Measurements from ENCODE around the gene CAPN5. TPM values are rescaled to one million over a fixed set of nuclear protein-coding genes. Genes with fewer than 3 reads are reported as not detected.
"Not testable (repeated sequence)": the region's sequence is repeated elsewhere in the genome, so short reads cannot be mapped to it uniquely, and the experiment has no call there.

The CAPN5 gene
- 16.1 to 18.3 TPM (median 16.5 TPM) in 3 replicates for total RNA-seq

DNA sequence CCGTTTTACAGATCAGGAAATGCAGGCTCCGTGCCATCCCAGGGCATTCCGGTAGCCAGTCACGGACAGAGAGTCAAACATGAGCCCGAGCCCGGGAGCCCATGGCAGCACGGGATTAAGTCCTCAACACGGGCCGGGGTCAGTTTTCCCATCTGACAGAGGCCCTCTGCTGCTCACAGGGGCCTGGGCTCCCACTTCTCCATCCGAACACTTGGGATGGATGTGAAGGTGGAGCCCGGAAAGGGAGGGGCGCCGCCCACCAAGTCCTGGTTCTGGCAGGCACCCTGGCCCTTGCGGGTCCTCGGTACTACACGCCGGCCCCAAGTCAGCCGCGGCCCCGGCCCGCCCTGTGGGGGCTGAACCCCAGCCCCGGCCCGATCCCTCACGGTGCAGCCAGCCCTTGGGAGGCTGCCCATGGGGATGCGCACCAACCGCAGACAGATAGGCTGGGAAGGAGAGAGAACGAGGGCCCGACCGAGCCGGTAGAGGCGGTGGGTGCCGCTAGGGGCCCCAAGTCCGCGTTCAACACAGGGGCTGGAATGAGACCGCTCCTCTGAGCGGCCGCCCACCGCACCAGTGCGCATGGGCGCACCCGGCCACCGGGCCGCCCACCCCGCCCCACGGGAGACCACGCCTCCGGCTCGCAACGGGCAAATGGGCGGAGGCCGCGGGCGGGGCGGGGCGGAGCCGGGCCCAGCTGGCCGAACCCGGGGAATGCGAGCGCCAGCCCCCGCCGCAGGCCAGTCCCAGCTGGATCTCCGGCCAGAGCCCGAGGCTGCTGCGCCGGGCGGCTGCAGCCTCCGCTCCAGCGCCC lies at the start of gene CAPN5:
TSS of gene CAPN5 (plus strand) at position 743 of the 814 bp plus-strand sequence. CDS start 17,916 bp downstream, outside the sequence.
- Mint-ChIP-seq H3K36me3 (no peaks in the 10 kb centered on the region), H3K9me3 (no peaks in the 10 kb centered on the region), H3K27ac (peak within 1 kb of the TSS; percentile 84), H3K4me3 (peak within 1 kb of the TSS; percentile 80), H3K27me3 (ENCODE audit: low read depth) (no peaks in the 10 kb centered on the region), H3K4me1 (peaks cover 10% of the 10 kb centered on the region)
- DNase-seq (ENCODE audit: low spot score in 2 of 2, unreplicated experiment in 2 of 2) = peak; percentile 95 to 97
- TF ChIP-seq, protein P1, sequence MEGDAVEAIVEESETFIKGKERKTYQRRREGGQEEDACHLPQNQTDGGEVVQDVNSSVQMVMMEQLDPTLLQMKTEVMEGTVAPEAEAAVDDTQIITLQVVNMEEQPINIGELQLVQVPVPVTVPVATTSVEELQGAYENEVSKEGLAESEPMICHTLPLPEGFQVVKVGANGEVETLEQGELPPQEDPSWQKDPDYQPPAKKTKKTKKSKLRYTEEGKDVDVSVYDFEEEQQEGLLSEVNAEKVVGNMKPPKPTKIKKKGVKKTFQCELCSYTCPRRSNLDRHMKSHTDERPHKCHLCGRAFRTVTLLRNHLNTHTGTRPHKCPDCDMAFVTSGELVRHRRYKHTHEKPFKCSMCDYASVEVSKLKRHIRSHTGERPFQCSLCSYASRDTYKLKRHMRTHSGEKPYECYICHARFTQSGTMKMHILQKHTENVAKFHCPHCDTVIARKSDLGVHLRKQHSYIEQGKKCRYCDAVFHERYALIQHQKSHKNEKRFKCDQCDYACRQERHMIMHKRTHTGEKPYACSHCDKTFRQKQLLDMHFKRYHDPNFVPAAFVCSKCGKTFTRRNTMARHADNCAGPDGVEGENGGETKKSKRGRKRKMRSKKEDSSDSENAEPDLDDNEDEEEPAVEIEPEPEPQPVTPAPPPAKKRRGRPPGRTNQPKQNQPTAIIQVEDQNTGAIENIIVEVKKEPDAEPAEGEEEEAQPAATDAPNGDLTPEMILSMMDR (IDR thresholded peaks at IDR 0.05; ENCODE audit: unreplicated experiment) = peak; percentile 44

DNA sequence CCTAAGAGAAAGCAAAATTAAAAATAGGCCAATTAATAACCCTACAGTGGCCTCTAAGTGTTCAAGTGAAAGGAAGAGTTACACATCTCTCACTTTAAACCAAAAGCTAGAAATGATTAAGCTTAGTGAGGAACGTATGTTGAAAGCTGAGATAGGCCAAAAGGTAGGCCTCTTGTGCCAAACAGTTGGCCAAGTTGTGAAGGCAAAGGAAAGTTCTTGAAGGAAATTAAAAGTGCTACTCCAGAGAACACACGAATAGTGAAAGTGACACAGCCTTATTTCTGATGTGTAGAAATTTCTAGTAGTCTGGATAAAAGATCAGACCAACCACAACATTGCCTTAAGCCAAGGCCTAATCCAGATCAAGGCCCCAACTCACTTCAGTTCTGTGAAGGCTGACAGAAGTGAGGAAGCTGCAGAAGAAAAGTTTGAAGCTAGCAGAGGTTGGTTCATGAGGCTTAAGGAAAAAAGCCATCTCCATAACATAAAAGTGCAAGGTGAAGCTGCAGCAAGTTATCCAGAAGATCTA lies 48.3 kb upstream of the CAPN5 start:
- not testable (repeated sequence) for DNase-seq (ENCODE audit: low spot score in 2 of 2, unreplicated experiment in 2 of 2); H3K27me3 Mint-ChIP-seq (ENCODE audit: low read depth); H3K4me3 Mint-ChIP-seq; H3K9me3 Mint-ChIP-seq; H3K27ac Mint-ChIP-seq
- Mint-ChIP-seq H3K36me3 (peaks cover 22% of the 10 kb centered on the region), H3K4me1 (peaks cover 15% of the 10 kb centered on the region)

DNA sequence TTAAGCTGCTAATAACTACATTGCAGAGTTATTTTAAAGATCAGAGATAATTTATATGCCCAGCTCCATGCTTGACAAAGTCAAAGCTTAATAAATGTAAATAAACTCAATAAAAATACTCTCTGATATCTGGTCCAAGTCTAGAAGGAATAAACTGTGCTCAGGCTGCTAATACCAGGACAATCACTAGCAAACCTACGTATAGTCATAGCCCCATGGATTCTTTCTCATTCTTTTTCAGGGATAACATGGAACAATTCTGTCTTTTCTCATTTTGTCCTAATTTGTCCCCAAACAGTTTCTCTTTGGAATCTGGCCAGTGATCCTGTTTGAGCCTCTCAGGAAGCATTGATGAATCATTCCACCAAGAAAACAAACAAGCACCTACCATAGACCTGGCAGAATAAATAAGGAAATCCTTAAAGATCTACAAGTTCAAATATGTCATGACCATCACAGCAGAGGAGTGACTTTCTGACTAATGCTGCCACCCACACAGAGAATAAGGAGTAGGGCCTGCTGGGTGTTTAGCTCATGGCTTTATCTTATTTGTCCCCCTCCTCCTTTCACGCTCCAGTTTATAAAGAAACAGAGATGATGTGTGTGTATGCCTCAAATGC lies 46.7 kb upstream of the CAPN5 start:
- Mint-ChIP-seq H3K27ac (no peak overlapping the region), H3K27me3 (ENCODE audit: low read depth) (no peaks in the 10 kb centered on the region), H3K4me1 (peaks cover 15% of the 10 kb centered on the region), H3K36me3 (peaks cover 22% of the 10 kb centered on the region), H3K4me3 (no peak overlapping the region), H3K9me3 (no peaks in the 10 kb centered on the region)
- TF ChIP-seq, protein P1 (IDR thresholded peaks at IDR 0.05; ENCODE audit: unreplicated experiment) = no peak
- no peak for DNase-seq (ENCODE audit: low spot score in 2 of 2, unreplicated experiment in 2 of 2)

DNA sequence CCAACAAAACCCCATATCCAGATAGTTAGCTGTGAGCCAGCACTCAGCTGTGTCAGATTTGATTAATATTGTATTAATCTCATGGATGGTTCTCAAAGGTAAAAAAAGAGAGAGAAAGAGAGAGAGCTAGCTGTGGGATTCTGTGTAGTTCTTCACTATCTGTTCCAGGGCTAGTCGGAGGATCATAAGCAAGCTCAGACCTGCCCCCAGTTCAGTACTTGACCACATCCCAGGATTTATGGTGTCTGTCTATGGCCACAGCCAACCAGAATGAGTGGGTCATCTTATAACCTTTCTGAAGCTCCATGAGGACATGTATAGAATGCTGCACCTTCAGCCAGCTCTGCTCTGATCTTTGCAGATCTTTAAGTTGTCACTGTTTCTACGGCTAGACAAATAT lies 46.0 kb upstream of the CAPN5 start:
- Mint-ChIP-seq H3K4me3 (no peak overlapping the region), H3K9me3 (no peaks in the 10 kb centered on the region), H3K27ac (no peak overlapping the region), H3K4me1 (peaks cover 12% of the 10 kb centered on the region), H3K36me3 (peaks cover 22% of the 10 kb centered on the region), H3K27me3 (ENCODE audit: low read depth) (no peaks in the 10 kb centered on the region)
- TF ChIP-seq, protein P1 (IDR thresholded peaks at IDR 0.05; ENCODE audit: unreplicated experiment) = no peak
- DNase-seq (ENCODE audit: low spot score in 2 of 2, unreplicated experiment in 2 of 2) = no peak

DNA sequence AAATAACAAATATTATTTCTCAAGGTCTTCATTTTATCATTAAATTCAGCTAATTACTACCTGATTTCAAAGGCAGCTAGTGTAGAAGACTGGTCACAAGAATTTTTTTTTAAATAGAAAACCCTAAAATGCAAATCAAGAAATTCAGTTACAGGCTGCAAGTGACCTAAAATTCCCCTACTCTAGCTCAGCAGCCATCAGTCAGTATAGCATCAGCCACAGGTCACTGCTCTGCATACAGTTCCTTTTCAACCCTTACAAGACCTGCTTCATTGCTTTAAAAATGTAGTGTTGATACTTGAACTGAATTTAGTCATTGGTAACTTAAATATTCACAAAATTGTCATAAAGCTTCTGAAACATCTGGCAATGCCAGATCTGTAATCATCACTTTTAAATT lies 42.0 kb upstream of the CAPN5 start:
- Mint-ChIP-seq H3K27me3 (ENCODE audit: low read depth) (peaks cover 11% of the 10 kb centered on the region), H3K4me3 (no peak overlapping the region), H3K4me1 (peaks cover 12% of the 10 kb centered on the region), H3K36me3 (peaks cover 4% of the 10 kb centered on the region), H3K9me3 (no peaks in the 10 kb centered on the region), H3K27ac (no peak overlapping the region)
- DNase-seq (ENCODE audit: low spot score in 2 of 2, unreplicated experiment in 2 of 2) = no peak
- TF ChIP-seq, protein P1 (IDR thresholded peaks at IDR 0.05; ENCODE audit: unreplicated experiment) = no peak

DNA sequence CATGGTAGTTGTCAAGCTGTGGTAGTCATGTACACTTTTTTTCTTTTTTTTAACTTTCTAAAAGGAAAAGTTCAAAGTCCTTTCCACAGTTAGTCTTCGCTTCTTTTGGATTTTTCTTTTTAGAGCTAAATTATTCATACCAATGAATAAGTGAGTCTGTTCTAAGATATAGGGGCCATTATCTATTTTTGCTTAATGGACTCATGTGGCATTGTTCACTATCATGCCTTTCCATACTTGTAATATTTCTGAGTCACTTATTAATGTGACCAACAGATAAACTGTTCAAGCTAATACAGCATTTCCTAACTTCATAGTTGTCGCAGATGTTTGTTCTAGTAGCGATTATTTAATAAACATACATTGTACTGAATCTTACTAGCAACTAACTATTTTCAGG lies 40.5 kb upstream of the CAPN5 start:
- Mint-ChIP-seq H3K27me3 (ENCODE audit: low read depth) (peaks cover 25% of the 10 kb centered on the region), H3K4me1 (no peaks in the 10 kb centered on the region), H3K36me3 (peaks cover 2% of the 10 kb centered on the region), H3K4me3 (no peak overlapping the region), H3K27ac (no peak overlapping the region), H3K9me3 (no peaks in the 10 kb centered on the region)
- DNase-seq (ENCODE audit: low spot score in 2 of 2, unreplicated experiment in 2 of 2) = no peak
- TF ChIP-seq, protein P1 (IDR thresholded peaks at IDR 0.05; ENCODE audit: unreplicated experiment) = no peak
